Erythroblast (primary cell): Measurements from ENCODE around the gene TRMT10B.

ENCODE experiments used
- GATA1 ChIP-seq: IDR thresholded peaks from 2 replicates; pipeline ENCODE4 v1.6.1; 2011; ENCODE audit warnings: low read depth, mild to moderate bottlenecking, control low read depth, low read length, moderate library complexity
- POLR2A ChIP-seq: IDR thresholded peaks from 2 replicates; pipeline ENCODE4 v1.6.1; 2011; ENCODE audit warnings: mild to moderate bottlenecking, low read length

- TF ChIP-seq POLR2A = no peak
- TF ChIP-seq GATA1 = no peak
Measured at GRCh38 chr9:37761511-37761910, 7.9 kb downstream of the TRMT10B start.
